LoVo (cell line): ENCODE results near the gene UBE2H.
"Not testable (repeated sequence)": the region's sequence is repeated elsewhere in the genome, so short reads cannot be mapped to it uniquely, and the experiment has no call there.

Experiments used
- DNase-seq: peaks from one replicate; pipeline ENCODE4 v3.0.0-alpha.2; 2016; ENCODE audit warnings: low spot score

The UBE2H gene

DNA sequence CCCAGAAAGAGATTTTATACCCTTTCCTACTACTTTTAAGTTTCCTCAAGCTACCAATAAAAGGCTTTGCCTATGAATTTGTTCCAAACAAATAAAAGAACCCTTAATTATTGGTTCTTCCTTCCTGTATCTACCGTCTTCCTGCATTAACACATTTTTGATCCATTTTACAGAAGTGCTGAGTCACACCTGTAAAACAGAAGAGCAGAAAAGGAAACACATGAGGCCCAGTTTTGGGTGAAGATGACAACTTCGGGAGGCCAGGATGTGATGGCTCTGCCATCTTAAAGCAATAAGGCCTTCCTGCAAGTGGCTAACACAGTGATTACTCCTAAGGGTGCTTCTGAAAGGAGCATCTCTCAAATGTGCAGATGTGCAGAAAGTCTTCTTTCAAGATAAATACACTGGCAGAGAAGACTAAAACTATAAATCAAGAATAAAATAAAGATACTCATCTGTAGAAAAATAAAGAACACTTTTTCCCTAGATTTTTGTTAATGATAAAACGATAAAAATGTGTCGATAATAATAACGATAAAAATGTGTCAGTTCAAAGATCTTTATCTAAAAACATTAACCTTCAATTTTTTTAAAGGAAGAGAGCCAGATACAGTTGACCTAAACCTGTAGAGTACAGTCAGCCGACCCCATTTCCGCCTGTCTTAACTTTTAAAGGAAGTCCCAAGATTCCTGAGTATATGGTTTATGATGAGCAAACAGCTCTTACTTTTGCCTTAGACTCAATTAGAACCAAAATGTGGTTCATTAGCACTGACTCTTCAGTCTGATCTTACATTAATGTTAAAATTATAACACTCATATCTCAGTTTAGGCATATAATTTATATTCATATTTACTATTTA is 108.6 kb downstream of the UBE2H start:
- DNase-seq, result no peak

DNA sequence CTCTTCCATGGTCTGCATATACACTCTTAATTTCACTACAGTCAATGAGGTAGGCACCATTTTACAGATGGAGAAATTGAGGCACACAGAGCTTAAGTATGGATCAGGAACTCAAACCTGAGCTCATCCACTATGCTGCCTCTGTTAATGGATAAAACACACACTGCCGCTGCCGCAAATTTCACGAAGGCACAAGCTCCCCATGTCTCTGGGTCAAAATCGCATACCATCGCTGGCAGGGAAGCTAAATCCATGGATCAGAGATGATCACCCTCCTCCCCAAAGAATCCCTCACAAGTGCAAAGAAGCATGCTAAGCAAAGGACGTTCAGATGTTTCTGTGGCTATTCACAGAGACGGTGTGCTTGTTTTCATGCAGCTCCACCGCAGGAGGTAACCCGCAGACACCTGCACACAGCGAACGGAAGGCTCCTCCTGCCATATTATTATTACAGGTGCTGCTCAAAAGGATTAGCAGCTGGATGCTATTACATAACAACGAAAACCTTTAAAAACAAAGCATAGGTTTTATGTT is 109.3 kb downstream of the UBE2H start:
- DNase-seq, result no peak

DNA sequence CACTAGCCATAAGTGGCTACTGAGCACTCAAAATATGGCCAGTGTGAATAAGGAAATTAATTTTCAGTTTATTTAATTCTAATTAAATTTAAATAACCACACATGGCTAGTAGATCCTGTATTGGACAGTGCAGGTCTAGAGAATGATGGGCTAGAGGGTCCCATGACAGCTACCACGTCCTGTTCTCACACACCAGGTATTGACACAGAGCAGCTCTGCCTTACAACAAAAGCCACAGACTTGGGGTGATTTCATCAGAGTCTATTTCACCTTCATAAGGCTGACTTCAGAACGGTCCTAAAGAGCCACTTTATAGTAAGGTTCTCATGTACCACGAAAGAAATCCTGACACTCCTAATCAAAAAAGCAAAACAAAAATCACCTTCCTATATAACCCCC is 111.3 kb downstream of the UBE2H start:
- no peak for DNase-seq

DNA sequence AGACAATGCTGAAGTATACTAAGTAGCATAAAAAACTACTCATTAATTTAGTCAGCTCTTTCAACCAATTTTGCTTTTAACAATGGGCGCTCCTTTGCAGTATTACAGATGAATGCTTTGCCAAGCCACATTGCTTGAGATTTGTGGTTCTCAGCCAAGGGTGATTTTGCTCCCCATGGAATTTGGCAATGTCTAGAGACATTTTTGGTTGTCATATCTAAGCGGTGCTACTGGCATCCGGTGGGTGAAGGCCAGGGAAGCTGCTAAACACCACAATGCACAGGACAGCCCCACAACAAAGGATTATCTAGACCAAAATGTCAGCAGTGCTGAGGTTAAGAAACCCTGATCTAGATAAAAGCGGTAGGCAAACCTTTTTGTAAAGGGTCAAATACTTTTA is 112.0 kb downstream of the UBE2H start:
- no peak for DNase-seq

DNA sequence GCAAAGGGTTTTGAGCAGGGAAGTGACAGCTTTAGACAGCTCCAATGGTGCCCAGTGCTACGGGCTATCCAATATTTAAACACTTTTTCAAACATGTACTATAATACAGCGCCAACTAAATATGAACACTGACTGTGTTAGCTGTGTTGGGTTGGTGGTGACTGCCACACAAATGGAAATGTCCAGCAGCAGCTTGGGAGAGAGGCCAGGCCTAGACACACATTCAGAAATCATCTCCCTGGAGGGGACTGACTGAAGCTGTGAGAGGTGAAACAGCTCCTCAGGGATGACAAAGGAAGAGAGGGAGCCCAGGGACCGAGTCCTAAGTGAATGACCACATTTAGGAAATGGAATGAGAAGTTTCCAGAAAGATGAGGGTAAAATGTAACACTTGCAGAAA is 115.8 kb downstream of the UBE2H start:
- DNase-seq, result no peak

DNA sequence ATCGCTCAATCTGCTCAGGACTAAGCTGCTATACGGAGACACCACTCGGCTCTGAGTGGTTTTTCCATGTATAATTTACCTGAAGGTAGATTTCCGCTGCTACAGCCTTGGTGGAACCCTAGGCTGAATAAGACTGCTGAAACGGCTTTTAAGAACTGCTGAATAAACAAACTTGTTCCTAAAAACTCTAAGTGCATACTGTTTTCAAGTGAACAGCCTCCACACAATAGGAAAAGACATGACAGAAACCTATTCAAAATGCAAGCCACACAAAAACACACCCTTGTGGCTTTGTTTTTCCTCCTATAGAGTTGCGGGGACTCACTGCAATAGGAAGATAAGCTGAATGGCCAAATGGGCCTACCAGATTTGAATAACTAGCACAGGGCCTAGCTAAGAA is 117.2 kb downstream of the UBE2H start:
- no peak for DNase-seq

GRCh38 chr7:129833353-129833752 is 119.4 kb downstream of the UBE2H start:
- DNase-seq, result not testable (repeated sequence)

- no peak for DNase-seq
These were observed 120.0 kb downstream of the UBE2H start for GRCh38 chr7:129832701-129833227.

DNA sequence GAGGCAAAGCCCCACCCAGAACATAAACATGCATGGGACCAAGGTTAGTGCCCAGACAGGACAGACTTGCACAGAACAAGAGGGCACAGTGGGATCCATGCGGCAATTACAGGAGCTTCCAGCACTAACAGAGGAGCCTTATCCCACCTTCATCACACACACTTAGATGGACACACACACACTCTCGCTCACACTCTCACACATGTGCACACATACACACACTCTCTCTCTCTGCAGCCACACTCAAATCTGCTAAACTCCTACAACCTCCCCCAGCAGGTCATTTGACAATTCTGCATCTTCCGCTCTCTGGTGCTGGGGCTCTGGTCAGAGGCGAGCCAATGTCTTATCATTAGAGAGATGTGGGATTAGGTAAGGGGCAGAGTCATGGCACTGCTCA is 120.5 kb downstream of the UBE2H start:
- no peak for DNase-seq

- peak; percentile 71 for DNase-seq
These were observed 121.2 kb downstream of the UBE2H start for GRCh38 chr7:129831424-129832058.

- DNase-seq, result no peak
These were observed 121.8 kb downstream of the UBE2H start for GRCh38 chr7:129830949-129831348.

DNA sequence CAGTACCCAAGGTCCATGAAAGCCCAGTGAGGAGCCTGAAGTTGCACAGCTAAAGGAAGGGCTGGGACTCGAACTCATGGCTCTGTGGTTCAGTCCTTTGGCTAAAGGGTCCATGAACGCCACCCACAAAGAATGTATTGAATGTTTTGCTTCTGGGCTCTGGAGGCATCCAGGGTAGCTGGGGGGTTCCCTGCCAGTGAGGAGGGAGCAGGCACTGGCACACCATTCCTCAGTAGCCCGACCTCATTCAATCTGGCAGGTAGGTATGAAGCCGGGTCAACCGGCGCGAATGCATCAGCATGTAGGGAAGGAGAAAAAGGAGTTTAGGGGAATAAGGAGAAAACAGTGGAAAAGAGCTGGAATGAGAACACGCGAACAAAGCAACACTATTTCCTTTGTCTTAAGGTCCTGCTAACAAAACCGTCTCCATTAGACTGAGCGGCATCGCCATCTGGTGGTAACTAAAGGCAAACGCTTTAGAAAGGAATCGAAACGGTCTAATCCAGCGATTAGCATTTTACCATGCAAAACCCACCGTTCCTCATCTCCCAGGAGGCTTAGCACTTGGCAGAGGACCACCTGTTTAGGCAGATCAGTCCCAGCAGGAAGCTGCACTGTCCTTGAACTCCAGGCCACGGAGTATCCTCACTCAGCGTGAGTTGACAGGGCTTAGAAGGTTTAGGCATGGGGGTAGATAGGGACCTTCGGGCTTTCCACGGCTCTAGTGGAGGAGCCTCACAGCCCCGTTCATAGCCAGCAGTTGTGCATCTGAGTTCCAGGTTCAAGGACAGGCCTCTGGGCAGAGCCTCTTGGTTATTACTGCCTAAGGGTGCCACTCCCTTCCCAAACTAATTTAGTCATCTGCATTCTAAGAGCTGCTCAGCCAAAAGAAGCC is 122.8 kb downstream of the UBE2H start:
- peak; percentile 87 for DNase-seq

DNA sequence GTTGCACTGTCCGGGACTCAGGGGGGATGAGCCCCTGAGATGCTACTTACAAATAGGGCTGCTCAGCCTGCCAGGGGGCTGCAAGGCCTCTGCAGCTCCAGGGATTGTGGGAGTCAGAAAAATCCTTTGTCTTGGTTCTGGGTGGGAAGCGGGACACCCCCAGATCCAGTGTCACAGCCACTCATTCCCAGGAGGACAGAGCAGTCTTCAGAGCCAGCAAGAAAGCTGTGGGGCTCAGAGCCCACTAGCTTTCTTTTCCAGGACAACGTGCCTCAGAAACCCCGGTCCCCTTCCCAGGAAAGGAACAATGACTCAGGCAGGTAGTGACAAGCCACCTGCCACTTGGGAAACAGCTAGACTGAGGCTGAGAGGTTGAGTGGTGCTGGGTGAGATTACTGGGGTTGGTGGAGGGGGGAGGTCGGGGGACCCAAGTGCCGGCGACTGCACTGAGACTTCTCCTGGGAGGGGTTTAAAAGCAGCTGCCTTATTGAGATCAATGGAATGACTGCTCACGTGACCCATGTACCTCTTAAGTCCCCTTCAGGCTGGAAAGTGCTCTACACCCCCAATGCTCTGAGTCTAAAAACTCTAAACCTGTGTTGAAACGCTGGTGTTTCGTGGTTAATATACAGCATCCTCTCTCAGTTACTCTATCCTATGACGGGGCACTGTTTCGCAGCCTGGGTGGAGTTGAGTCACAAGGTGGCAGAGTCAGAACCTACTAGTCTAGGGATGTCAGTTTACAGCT is 123.6 kb downstream of the UBE2H start:
- no peak for DNase-seq

GRCh38 chr7:129828078-129828762 is 124.5 kb downstream of the UBE2H start:
- no peak for DNase-seq

GRCh38 chr7:129827467-129827990 is 125.2 kb downstream of the UBE2H start:
- no peak for DNase-seq

- DNase-seq, result not testable (repeated sequence)
These were observed 125.9 kb downstream of the UBE2H start for GRCh38 chr7:129826895-129827294.

DNA sequence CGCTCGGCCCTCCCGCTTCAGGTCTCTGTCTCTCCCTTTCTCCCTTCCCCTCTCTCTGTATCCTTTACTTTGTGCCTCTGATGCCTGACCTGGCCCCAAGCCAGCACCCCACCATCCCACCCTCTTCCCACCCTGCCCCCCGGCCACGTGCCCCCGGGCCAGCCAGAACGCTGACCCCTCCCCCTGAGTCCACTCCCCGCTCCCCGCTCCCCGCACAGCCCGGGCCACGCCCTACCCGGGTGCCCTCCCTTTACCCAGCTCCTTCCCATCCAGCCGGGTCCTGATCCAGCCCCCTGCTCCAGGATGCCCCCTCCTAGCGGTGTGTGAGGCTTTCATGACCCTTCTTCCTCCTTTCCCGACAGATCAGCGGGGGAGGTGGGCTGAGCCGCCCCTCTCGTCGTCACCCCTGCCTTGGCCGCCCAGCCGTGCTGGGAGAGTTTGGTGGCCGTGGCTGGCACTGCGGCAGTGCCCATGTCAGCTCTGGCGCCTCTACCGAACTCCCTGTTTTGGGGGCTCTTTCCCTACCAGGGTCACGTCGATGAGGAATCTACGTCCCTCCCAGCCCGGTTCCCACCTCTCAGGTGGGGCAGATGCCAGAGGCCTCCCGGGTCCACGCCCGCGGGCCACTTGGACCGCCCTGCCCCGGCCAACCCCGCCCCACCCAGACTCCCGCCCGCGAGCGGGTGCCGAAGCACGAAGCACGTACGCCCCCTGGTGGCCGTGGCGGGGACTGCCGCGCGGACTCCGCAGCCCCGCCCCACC is 127.4 kb downstream of the UBE2H start:
- peak; percentile 91 for DNase-seq

GRCh38 chr7:129824291-129825208 is 128.2 kb downstream of the UBE2H start:
- peak; percentile 89 for DNase-seq

GRCh38 chr7:129823143-129823542 is 129.6 kb downstream of the UBE2H start:
- DNase-seq, result not testable (repeated sequence)
